Smooth muscle cell (in vitro differentiated cells): ENCODE results near the gene WDFY4. TPM values are rescaled to one million over a fixed set of nuclear protein-coding genes. Genes with fewer than 3 reads are reported as not detected.
"Not testable (repeated sequence)": the region's sequence is repeated elsewhere in the genome, so short reads cannot be mapped to it uniquely, and the experiment has no call there.

Source experiments
- DNase-seq: peaks from one replicate; lab custom pipeline; 2025; ENCODE audit not compliant: unreplicated experiment; lab: John Stamatoyannopoulos, UW
- H2AFZ ChIP-seq: fragments of 200-600 bp; sonication (generic); 2 replicates; pipeline ENCODE4 v1.6.0; 2016; ENCODE audit warnings: antibody characterized with exemption, low read depth, mild to moderate bottlenecking
- H3F3A ChIP-seq: fragments of 200-600 bp; sonication (generic); 2 replicates; pipeline ENCODE4 v1.6.0; 2017; ENCODE audit warnings: antibody characterized with exemption, low read depth
- H3K27ac ChIP-seq: fragments of 200-600 bp; sonication (generic); 2 replicates; pipeline ENCODE4 v1.5.1; 2016; ENCODE audit warnings: low read depth, mild to moderate bottlenecking
- H3K27me3 ChIP-seq: fragments of 200-600 bp; sonication (generic); 2 replicates; pipeline ENCODE4 v1.6.1; 2016; ENCODE audit warnings: low read depth, mild to moderate bottlenecking
- H3K36me3 ChIP-seq: fragments of 200-600 bp; sonication (generic); 2 replicates; pipeline ENCODE4 v1.5.1; 2016; ENCODE audit warnings: low read depth
- H3K4me1 ChIP-seq: fragments of 200-600 bp; sonication (generic); 2 replicates; pipeline ENCODE4 v1.5.1; 2016; ENCODE audit warnings: low read depth
- H3K4me2 ChIP-seq: fragments of 200-600 bp; sonication (generic); 2 replicates; pipeline ENCODE4 v1.6.0; 2016; ENCODE audit warnings: mild to moderate bottlenecking
- H3K4me3 ChIP-seq: fragments of 200-600 bp; sonication (generic); 2 replicates; pipeline ENCODE4 v1.5.1; 2016; ENCODE audit warnings: mild to moderate bottlenecking
- H3K79me2 ChIP-seq: fragments of 200-600 bp; sonication (generic); 2 replicates; pipeline ENCODE4 v1.6.0; 2016; ENCODE audit warnings: low read depth, mild to moderate bottlenecking
- H3K9ac ChIP-seq: fragments of 200-600 bp; sonication (generic); 2 replicates; pipeline ENCODE4 v1.6.0; 2016; ENCODE audit warnings: low read depth
- H3K9me3 ChIP-seq: fragments of 200-600 bp; sonication (generic); replicated peaks from 2 replicates; pipeline ENCODE4 v1.5.1; 2016; ENCODE audit warnings: low read depth
- H4K20me1 ChIP-seq: fragments of 200-600 bp; sonication (generic); 2 replicates; pipeline ENCODE4 v1.6.0; 2016; ENCODE audit warnings: low read depth
- CTCF ChIP-seq: fragments of 200-600 bp; sonication (generic); IDR thresholded peaks from 2 replicates; pipeline ENCODE4 v1.5.1; 2017; ENCODE audit warnings: borderline replicate concordance, mild to moderate bottlenecking, antibody characterized with exemption; ENCODE audit not compliant: insufficient read depth, poor library complexity, severe bottlenecking
- WGBS: methylation state at CpG from one replicate; pipeline ENCODE4 v1.1.7; 2016; ENCODE audit warnings: low lambda C conversion rate; 5-methylcytosine and 5-hydroxymethylcytosine counted together
- polyA plus RNA-seq: library from polyadenylated mRNA; unstranded; fragments of >200 nt; fragmentation: Nextera tagmentation; extraction: Ambion mirVana; gene quantifications from 2 replicates; pipeline ENCODE4 v1.2.1, GENCODE V29; 2016
- total RNA-seq: library from RNA; depleted of rRNA; stranded (reverse); fragments of >200 nt; gene quantifications from 2 replicates; pipeline ENCODE4 v1.2.3, GENCODE V29; 2014

WDFY4 gene
- total and polyA plus RNA-seq, 2 experiments from 2014 or later = not detected

GRCh38 chr10:48645600-48645999 lies 39.1 kb upstream of the WDFY4 start:
- H2AFZ ChIP-seq = no peak overlapping the region
- no peaks in the 10 kb centered on the region for H3K9me3 ChIP-seq
- no peak for TF ChIP-seq CTCF
- H3K27ac ChIP-seq = no peak overlapping the region
- no peak overlapping the region for H3K4me3 ChIP-seq
- no peaks in the 10 kb centered on the region for H3K4me1 ChIP-seq
- H3K36me3 ChIP-seq = no peaks in the 10 kb centered on the region
- no peak overlapping the region for H3K9ac ChIP-seq
- 75% methylated on average over 1 of the region's 1 CpG for WGBS
- H3K79me2 ChIP-seq = no peaks in the 10 kb centered on the region
- H3F3A ChIP-seq = no peaks in the 10 kb centered on the region
- H3K27me3 ChIP-seq = peaks cover 9% of the 10 kb centered on the region
- no peak overlapping the region for H3K4me2 ChIP-seq
- H4K20me1 ChIP-seq = no peaks in the 10 kb centered on the region
- no peak for DNase-seq

- peaks cover 24% of the 10 kb centered on the region for H3K27me3 ChIP-seq
- DNase-seq, H3K4me1 ChIP-seq, H4K20me1 ChIP-seq, H3F3A ChIP-seq, H3K4me3 ChIP-seq, H3K9ac ChIP-seq, H3K27ac ChIP-seq, H3K9me3 ChIP-seq, H3K36me3 ChIP-seq, H3K4me2 ChIP-seq, H3K79me2 ChIP-seq, H2AFZ ChIP-seq: not testable (repeated sequence)
- 95% methylated on average over 7 of the region's 7 CpGs for WGBS
These were observed 37.6 kb upstream of the WDFY4 start for GRCh38 chr10:48647073-48647472.

GRCh38 chr10:48648172-48648942 lies 36.3 kb upstream of the WDFY4 start:
- no peak for DNase-seq
- Histone ChIP-seq H3K27ac (no peak overlapping the region), H2AFZ (no peak overlapping the region), H3K9ac (no peak overlapping the region), H3K4me3 (no peak overlapping the region), H3K4me1 (no peaks in the 10 kb centered on the region), H3K4me2 (no peak overlapping the region), H3K9me3 (no peaks in the 10 kb centered on the region), H3F3A (no peaks in the 10 kb centered on the region), H4K20me1 (no peaks in the 10 kb centered on the region), H3K36me3 (no peaks in the 10 kb centered on the region), H3K79me2 (no peaks in the 10 kb centered on the region), H3K27me3 (peaks cover 35% of the 10 kb centered on the region)
- 79% methylated on average over 12 of the region's 12 CpGs for WGBS
- TF ChIP-seq CTCF = no peak

GRCh38 chr10:48649349-48649944 lies 35.2 kb upstream of the WDFY4 start:
- Histone ChIP-seq H3K4me2 (no peak overlapping the region), H4K20me1 (no peaks in the 10 kb centered on the region), H3K79me2 (no peaks in the 10 kb centered on the region), H3K27ac (no peak overlapping the region), H3K36me3 (no peaks in the 10 kb centered on the region), H3K4me1 (no peaks in the 10 kb centered on the region), H3K9me3 (no peaks in the 10 kb centered on the region), H3K9ac (no peak overlapping the region), H2AFZ (no peak overlapping the region), H3K4me3 (no peak overlapping the region), H3K27me3 (peaks cover 45% of the 10 kb centered on the region), H3F3A (no peaks in the 10 kb centered on the region)
- no peak for TF ChIP-seq CTCF
- DNase-seq = no peak
- 90% methylated on average over 6 of the region's 7 CpGs for WGBS
